ENCODE results near the gene KNTC1. TPM values are rescaled to one million over a fixed set of nuclear protein-coding genes. Genes with fewer than 3 reads are reported as not detected.
"Not testable (repeated sequence)": the region's sequence is repeated elsewhere in the genome, so short reads cannot be mapped to it uniquely, and the experiment has no call there.

KNTC1 gene
- total RNA-seq, 1 donor from 2014 or later, result 249 TPM

DNA sequence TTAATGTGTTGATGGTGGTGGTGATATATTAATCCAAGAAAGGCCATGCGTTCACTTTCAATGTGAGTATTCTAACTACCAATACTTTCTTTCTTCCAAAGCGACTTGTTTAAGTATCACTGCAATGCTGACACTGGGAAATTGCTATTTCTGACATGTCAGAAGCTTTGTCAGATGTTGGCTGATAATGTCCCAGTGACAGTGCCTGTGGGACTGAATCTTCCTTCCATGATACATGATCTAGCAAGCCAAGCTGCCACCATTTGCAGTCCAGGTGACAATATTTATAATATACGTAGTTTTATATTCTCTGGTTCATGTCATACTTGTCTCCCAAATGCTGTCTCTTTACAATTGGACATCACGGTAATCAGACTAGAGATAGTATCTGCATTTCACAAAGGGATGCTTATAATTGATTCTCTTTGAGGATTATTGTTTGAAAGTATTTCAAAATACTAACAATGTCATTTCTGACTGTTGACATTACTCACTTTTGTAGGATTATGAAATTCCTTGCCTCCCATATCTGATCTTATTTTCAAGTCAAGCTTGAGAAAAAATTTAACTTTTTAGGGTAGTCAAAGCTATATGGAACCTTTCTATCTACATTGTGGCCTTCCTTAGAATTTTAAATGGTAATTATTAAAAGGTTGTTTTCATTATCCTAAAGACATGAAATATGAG, 57.3 kb downstream of the KNTC1 start:
- Histone ChIP-seq H3K36me3 (peaks cover 33% of the 10 kb centered on the region), H3K4me3 (no peak overlapping the region), H4K20me1 (ENCODE audit: low read depth) (no peaks in the 10 kb centered on the region), H2AFZ (replicated peaks) (no peak overlapping the region), H3K9ac (no peak overlapping the region), H3K27me3 (no peaks in the 10 kb centered on the region), H3K27ac (no peak overlapping the region), H3K79me2 (ENCODE audit: low read depth) (no peaks in the 10 kb centered on the region), H3F3A (ENCODE audit: low read depth) (no peaks in the 10 kb centered on the region), H3K9me3 (ENCODE audit: low read depth) (no peaks in the 10 kb centered on the region), H3K4me2 (no peak overlapping the region), H3K4me1 (no peaks in the 10 kb centered on the region)
- no peaks in the 10 kb centered on the region for H3K4me1 Mint-ChIP-seq
- no peaks in the 10 kb centered on the region for H3K9me3 Mint-ChIP-seq
- no peak overlapping the region for H3K4me3 Mint-ChIP-seq
- TF ChIP-seq EZH2 (IDR thresholded peaks at IDR 0.05) (no peak), CTCF (IDR thresholded peaks at IDR 0.05) (no peak), EZH2phosphoT487 (IDR thresholded peaks at IDR 0.05) (no peak)
- no peak for DNase-seq (ENCODE audit: low spot score)
- H3K27me3 Mint-ChIP-seq (ENCODE audit: insufficient read depth, low read depth), result peaks cover 3% of the 10 kb centered on the region
- H3K27ac Mint-ChIP-seq, result no peak overlapping the region
- H3K36me3 Mint-ChIP-seq, result peaks cover 30% of the 10 kb centered on the region

DNA sequence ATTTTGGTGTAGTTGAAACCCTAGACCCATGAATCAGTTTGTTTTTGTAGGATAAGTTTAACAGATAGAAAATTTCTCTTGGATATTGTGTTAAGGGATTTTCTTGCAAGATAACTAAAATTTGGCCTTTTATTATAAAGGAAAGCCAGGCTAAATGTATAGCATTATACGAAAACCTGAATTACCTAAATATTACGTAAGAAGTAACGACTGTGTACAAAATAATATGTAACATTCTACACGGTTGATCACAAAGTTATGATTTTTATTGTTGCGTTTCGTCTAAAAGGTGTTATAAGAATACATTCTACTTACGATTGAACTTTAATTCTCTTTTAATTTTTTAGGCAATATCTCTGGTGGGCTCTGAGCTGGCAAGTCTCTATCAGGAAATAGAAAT, 63.9 kb downstream of the KNTC1 start:
- Histone ChIP-seq H3K27ac (no peak overlapping the region), H3K36me3 (peaks cover 39% of the 10 kb centered on the region), H3F3A (ENCODE audit: low read depth) (no peaks in the 10 kb centered on the region), H2AFZ (replicated peaks) (no peak overlapping the region), H4K20me1 (ENCODE audit: low read depth) (no peaks in the 10 kb centered on the region), H3K4me2 (no peak overlapping the region), H3K4me3 (no peak overlapping the region), H3K9ac (no peak overlapping the region), H3K27me3 (no peaks in the 10 kb centered on the region), H3K79me2 (ENCODE audit: low read depth) (no peaks in the 10 kb centered on the region), H3K9me3 (ENCODE audit: low read depth) (no peaks in the 10 kb centered on the region), H3K4me1 (no peaks in the 10 kb centered on the region)
- TF ChIP-seq EZH2 (IDR thresholded peaks at IDR 0.05), result no peak
- TF ChIP-seq EZH2phosphoT487 (IDR thresholded peaks at IDR 0.05), result no peak
- TF ChIP-seq CTCF (IDR thresholded peaks at IDR 0.05), result no peak
- Mint-ChIP-seq H3K4me1 (no peaks in the 10 kb centered on the region), H3K27ac (no peak overlapping the region), H3K4me3 (no peak overlapping the region), H3K36me3 (peaks cover 25% of the 10 kb centered on the region), H3K9me3 (no peaks in the 10 kb centered on the region), H3K27me3 (ENCODE audit: insufficient read depth, low read depth) (no peaks in the 10 kb centered on the region)
- DNase-seq (ENCODE audit: low spot score), result no peak

- not testable (repeated sequence) for H3K27me3 Mint-ChIP-seq (ENCODE audit: insufficient read depth, low read depth); DNase-seq (ENCODE audit: low spot score); H3K9me3 Mint-ChIP-seq; H3K4me3 ChIP-seq; H3K4me1 Mint-ChIP-seq; H3K27me3 ChIP-seq; H3F3A ChIP-seq (ENCODE audit: low read depth); H3K27ac ChIP-seq; H3K4me2 ChIP-seq; H3K79me2 ChIP-seq (ENCODE audit: low read depth); H3K4me1 ChIP-seq; H3K4me3 Mint-ChIP-seq; H2AFZ ChIP-seq (replicated peaks); H3K9ac ChIP-seq; H3K27ac Mint-ChIP-seq; H4K20me1 ChIP-seq (ENCODE audit: low read depth); H3K9me3 ChIP-seq (ENCODE audit: low read depth)
- peaks cover 22% of the 10 kb centered on the region for H3K36me3 Mint-ChIP-seq
- peaks cover 36% of the 10 kb centered on the region for H3K36me3 ChIP-seq
These were observed 64.9 kb downstream of the KNTC1 start for GRCh38 chr12:122591966-122592365.

GRCh38 chr12:122592543-122592942, 65.5 kb downstream of the KNTC1 start:
- H3K27ac ChIP-seq; H3K4me2 ChIP-seq; H3K27me3 ChIP-seq; H4K20me1 ChIP-seq (ENCODE audit: low read depth); H3K79me2 ChIP-seq (ENCODE audit: low read depth); DNase-seq (ENCODE audit: low spot score); H3K9ac ChIP-seq; H3K27ac Mint-ChIP-seq; H2AFZ ChIP-seq (replicated peaks); H3K9me3 Mint-ChIP-seq; H3F3A ChIP-seq (ENCODE audit: low read depth); H3K4me1 Mint-ChIP-seq; H3K4me1 ChIP-seq; H3K27me3 Mint-ChIP-seq (ENCODE audit: insufficient read depth, low read depth); H3K4me3 ChIP-seq; H3K9me3 ChIP-seq (ENCODE audit: low read depth); H3K4me3 Mint-ChIP-seq: not testable (repeated sequence)
- H3K36me3 ChIP-seq, result peaks cover 33% of the 10 kb centered on the region
- peaks cover 22% of the 10 kb centered on the region for H3K36me3 Mint-ChIP-seq
